NCI-H2196 treated with DMSO at 0.1 percent for 48 hours (cell line): ENCODE measurements around the gene TLR3.
"Not testable (repeated sequence)": the region's sequence is repeated elsewhere in the genome, so short reads cannot be mapped to it uniquely, and the experiment has no call there.

ENCODE experiments used
- DNase-seq: peaks from one replicate; lab custom pipeline; 2025; ENCODE audit not compliant: unreplicated experiment; lab: John Stamatoyannopoulos, UW

TLR3 gene

DNA sequence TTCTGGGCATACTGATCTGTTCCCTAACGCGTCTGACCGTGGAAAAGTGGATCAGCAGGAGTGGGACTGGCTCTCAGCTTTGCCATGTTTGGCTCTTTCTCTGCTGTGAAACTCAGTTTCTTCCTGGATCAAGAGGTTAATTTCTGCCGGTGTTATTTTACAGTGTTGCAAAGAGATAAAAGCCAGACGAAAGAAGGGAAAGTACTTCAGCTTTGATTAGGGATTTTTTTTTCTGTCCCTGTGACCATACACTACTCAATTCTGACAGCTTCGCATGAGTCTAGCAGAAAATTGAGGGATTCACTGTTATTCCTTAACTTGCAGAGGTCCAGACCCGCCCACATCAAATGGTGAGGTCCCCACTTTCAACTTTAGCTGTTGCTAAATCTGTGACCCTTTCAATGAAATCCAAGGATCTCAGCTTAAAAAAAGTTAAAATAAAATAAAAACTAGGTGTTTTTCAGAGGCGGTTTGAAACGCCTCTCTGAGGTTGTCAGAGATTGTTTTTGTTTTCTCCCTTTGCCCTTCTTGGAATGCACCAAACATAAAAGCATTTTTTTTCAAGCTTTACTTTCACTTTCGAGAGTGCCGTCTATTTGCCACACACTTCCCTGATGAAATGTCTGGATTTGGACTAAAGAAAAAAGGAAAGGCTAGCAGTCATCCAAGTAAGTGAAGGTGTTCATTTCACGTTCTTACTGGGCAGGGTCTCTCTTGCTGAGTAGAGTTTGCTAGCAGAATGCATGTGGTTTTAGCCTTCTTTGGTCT is at the start of gene TLR3:
Gene TLR3, plus strand, starts transcription at position 576 of the 768 bp plus-strand sequence. CDS start 7,464 bp downstream, outside the sequence.
- DNase-seq = no peak

DNA sequence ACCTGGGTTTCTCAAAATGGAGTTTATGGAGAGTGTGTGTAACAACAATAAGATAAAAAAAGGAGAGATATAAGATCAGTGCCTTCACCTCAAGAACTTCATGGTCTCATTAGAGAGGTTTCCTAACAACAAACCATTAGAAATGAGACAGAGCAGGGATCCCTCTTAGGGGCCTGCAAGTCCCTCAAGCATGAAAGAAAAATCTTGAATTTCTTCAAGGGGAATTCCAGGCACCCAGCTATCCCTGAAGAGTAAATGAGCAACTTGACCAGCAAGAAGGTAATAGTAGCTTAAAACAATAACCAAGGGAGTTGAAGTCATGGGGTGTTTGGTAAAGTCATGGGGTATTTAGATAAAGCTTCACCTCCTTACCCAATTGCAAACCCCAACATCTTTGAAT is 49.7 kb upstream of the TLR3 start:
- DNase-seq = no peak

DNA sequence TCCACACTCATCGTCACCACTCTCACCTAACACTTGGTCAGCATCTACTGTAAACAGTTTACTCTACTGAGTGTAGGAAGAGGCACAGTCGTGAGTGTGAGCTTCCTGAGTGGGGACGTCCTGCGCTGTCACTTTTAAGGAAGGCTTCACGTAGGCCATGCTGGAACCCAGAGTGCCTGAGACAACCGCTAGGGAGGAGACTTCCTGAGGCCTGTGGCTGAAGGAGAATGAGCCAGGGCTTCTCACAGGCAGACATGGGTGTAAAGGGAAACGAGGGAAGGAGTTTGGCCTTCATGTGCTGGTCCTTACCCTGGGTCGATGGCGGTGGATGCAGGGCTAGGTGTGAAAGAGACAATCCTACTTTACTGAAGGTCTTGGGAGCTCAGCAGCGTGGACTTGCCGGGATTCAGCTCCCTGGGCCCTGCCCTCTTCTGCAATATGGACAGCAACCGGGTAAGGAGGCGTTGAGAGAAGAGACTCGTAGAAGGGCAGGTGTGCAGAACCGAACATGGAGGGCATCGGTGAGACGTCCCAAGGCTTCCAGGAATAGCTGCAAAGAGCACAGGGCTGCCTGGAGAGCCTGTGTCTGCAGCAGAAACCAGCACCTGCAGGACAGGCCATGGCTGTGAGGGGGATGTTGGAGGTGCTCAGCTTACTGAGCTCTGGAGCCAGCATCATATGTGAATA is 48.7 kb upstream of the TLR3 start:
- no peak for DNase-seq

DNA sequence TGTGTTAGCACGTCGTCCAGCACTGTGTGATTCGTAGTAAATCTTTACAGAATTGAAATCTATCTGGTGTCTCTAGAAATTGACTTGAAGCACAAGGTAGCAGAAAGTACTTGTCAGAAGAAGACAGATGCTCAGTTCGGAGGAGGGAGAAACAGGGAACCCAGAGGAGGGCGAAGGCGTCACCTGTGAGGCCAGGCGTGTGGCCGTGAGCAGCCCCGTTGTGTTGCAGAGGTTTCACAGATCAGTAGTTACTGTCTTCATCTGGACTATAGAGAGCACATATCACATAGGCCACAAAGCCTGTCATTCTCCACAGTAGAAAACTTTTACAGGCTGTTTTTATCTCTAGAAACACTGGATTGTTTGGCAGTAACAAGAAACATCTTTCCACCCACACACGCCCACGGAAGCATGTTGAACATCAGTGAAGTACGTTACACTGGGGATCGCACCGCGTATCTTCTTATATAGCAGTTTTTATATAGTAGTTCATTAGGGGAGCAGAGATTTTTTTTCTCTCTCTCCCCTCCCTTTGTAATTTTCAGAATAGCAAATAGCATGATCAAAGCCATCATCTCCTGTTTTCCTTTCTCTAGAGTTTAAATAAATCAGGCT is 48.1 kb upstream of the TLR3 start:
- no peak for DNase-seq

DNA sequence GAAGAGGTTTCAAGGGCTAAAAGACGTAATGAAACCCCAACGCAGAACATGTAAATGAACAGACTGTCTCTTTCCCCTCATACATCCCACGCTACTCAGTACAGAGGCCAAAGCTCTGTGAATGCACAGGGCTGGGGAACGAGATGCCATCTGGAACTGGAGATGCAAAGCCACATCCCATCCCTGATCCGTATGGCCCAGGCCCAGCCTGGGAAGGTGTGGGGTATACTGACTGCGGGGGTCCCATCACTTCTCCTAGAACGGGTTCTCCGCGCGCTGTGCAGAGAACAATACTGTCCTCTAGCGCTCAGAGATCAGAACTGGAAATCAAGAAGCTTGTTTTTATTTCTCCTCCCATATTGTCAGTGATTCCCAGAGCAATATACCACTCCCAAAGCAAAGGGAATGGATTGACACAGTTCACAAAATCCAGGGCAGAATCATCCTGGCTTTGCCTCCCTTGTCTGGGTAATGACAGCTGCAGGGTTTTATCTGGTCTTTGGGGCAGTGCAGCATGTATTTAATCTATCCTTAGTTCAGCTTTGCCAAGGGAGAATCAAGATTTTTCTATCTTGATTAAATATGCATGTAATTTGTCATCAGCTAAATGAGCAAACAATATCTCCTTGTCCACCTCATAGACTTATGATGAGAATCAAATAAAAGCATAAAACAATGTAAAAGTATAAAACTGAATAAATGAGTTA is 47.3 kb upstream of the TLR3 start:
- no peak for DNase-seq

DNA sequence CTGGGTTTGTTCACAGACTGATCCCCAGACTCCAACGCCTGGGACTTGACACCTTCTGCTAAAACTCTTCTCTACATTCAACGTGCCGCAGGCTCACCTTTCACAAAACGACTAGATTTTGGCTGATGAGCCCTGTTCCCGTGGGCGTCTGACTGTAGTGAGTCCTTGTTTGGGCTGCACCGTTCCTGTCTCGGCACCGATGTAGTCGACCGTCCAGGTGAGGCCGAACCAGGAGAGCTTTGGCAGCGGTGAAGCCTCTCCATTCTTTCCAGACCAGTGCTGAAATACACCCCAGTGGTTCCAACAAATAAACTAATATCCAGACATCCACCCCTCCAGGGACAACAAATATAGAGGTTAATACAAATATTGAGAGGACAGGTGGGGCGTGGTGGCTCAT is 45.0 kb upstream of the TLR3 start:
- DNase-seq = no peak

DNA sequence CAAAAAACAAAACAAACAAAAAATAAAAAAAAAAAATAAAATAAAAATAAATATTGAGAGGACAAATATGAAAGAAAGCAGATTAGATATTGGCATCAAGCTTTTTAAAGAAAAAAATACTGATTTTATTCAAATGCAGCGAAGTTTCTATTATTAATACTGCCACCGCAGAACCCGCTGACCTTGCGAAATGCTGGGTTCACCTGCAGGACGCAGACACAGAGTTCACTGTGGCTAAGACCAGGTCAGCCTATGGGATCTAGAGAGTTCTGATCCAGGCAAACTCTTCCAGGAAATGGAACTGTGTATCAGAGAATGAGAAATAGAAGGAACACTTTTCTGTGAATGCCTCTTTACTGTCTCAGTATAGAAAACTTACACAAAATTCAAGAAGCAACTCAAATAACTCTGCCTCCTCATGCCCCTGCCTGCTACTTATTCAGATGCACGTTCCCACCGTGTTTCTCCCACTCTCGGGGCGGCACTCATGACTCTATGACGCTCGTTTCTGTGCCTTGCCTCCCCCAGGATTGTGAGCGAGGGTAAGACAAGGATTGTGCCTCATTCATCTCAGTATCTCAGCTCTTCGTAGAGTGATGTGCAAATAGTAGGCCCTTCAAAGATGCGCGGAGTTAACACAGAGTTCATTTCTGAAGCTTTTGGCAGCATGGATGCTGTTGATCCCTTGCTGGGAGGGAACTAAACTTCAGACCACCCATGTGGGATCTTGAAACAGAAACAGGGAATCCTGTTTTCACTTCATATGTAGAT is 44.1 kb upstream of the TLR3 start:
- DNase-seq = no peak

DNA sequence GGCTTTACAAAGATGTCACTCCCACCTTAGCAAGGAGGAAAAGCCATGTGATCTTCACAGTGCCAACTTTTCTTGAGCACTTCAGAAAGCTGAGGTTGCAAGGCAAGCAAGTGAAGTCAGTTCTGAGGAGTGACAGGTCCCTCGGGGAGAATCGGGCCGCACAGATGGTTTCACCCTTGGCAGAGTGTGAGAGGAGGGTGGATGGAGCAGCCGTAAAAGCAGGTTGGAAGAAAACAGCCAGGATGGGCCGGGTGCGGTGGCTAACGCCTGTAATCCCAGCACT is 43.6 kb upstream of the TLR3 start:
- no peak for DNase-seq

DNA sequence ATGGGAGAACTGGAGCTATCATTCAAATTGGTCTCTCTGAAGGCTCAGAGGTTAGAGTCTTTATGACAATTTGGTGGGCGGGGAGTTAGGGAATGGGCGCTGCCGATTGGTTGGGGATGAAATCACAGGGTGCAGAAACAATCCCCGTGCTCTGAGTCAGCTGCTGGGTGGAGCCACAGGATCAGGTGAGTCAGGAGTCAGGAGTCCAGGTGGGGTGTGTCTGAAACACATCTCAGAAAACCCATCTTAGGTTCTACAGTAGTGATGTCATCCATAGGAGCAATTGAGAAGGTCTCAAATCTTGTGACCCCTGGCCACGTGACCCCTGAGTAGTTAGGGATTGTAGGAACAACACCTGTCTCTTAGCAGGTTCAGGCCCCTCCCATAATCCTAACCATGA is 41.6 kb upstream of the TLR3 start:
- no peak for DNase-seq

DNA sequence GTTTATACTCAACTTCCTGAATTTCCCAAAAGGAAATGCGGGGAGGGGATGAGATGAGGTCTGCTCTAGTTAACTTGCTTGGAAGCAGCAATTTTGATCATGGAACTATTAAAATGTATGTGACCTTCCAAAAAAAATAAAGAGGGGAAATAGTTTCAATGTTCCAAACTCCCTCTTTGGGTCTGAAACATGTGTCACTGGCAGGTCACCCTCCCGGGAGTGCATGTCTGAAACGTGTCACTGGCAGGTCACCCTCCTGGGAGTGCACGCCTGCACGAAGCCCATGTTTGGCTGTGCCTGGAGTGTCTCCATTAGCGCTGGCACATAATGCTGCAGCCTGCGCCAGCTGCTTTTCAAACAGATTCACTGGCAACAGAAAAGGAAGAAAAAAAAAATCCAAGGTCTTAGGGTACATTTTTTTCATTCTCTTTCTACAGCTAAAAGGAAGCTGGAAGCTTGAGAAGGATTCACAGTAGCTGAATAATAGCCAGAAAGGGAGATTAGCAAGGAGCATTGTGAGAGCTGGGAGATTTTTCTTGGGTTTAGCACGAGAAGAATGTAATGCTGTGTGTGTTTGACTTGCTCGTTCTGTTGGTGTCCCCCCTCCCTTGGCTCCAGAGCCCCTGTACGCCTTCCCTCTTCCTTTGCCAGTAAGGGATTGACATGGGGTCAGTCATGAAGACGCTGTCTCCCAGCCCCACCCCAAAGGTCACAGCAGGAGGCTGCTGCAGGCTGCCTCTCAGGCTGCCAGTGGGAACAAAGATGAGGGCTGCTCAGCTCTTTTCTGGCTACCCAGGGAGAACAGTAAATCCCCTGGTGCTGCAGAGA is 39.2 kb upstream of the TLR3 start:
- DNase-seq = no peak

DNA sequence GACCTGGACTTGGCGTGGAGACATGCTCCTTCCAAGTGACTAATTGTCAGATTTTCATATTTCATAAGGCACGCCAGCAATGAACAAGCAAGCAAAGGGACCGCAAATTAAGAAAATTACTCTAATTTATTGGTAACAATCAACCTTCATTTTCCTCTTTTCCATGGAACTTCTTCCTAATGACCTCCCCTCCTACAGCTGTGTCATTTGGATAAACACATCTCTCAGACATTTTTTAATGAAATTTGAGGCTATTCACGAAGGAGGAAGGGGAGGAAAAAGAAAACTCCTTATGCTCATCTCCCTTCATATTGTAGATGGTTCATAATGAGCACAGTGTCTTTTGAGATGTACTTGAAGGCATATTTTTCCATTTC is 38.6 kb upstream of the TLR3 start:
- no peak for DNase-seq

DNA sequence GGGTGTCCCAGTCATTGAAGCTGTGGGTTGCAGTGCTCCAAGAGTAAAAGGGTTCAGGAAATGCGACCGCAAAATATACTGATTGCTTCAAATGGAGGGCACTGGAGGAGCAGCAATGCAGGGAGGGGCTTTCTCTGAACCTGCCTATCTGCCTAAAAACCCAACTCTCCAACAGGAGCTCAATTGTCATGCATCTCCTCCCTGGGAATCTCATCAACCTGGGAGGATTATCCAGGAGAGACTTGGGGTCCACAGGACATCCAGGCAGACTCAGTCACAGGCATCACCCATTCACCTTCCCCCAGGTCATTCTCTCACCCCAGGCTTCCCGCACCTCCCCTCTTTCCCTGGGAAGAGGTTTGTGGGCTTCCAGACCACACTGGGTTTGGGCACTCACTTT is 38.2 kb upstream of the TLR3 start:
- DNase-seq = no peak

DNA sequence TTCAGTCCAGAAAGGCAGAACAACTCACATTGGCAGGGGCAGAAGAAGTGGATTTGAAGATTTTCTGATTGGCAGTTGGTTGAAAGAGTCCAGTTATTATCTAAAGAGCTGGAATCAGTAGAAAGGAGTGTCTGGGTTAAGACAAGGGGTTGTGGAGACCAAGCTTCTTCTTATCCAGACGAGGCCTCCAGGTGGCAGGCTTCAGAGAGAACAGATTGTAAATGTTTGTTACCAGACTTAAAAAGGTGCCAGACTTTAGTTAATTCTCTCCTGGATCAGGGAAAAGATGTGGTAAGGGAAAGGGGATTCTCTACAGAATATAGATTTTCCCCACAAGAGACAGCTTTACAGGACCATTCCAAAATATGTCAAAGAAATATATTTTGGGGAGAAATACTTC is 36.7 kb upstream of the TLR3 start:
- DNase-seq = no peak

DNA sequence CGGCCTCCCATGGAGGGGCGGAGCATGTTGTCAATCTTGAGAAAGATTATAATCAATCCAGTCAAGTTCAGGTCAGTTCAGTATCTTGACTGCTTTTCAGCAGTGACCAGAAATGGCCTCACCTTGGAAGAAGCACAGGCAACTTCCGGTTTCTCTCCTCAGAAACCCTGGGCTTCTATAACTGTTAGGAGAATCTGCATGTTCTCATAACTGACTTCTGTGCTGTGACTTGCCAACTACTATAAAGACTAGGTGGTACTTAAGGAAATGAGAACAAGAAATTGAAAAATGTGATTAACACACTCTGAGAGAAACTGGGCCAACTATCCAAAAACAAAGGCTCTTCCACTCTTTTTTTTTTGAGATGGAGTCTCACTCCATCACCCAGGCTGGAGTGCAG is 35.9 kb upstream of the TLR3 start:
- no peak for DNase-seq

DNA sequence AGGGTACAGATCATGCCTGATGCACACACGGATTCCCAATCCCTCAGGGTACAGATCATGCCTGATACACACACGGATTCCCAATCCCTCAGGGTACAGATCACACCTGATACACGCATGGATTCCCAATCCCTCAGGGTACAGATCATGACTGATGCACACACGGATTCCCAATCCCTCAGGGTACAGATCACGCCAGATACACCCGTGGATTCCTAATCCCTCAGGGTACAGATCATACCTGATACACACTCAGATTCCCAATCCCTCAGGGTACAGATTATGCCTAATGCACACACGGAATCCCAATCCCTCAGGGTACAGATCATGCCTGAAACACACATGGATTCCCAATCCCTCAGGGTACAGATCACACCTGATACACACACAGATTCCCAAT is 34.3 kb upstream of the TLR3 start:
- not testable (repeated sequence) for DNase-seq

DNA sequence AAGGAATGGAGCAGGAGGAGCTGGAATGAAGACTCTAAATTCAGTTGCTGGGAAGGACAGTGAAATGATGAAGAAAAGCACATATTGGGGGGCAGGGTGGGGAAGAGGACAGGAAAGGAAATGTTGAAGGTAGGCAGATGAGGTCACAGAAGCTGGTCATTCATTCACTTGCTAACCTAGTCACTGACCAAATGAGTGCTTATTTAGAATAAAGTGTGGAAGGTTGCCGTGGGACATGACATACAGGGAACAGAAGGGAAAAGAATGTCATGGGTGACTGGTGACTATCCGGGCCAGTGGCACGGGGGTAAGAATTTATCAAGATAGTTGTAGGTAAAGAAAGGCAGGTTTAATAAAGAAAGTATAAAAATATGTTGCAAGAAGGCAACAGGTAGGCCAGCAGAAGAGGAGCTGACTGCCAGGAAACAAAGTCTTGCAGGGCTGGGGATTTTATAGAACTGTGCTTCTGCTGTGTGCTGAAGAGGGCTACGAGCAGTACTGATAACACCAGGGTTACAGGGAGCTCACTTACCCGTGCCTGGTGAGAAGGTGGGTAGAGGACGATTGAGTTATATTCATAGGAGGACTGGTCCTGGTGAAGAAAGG is 31.9 kb upstream of the TLR3 start:
- DNase-seq = no peak

DNA sequence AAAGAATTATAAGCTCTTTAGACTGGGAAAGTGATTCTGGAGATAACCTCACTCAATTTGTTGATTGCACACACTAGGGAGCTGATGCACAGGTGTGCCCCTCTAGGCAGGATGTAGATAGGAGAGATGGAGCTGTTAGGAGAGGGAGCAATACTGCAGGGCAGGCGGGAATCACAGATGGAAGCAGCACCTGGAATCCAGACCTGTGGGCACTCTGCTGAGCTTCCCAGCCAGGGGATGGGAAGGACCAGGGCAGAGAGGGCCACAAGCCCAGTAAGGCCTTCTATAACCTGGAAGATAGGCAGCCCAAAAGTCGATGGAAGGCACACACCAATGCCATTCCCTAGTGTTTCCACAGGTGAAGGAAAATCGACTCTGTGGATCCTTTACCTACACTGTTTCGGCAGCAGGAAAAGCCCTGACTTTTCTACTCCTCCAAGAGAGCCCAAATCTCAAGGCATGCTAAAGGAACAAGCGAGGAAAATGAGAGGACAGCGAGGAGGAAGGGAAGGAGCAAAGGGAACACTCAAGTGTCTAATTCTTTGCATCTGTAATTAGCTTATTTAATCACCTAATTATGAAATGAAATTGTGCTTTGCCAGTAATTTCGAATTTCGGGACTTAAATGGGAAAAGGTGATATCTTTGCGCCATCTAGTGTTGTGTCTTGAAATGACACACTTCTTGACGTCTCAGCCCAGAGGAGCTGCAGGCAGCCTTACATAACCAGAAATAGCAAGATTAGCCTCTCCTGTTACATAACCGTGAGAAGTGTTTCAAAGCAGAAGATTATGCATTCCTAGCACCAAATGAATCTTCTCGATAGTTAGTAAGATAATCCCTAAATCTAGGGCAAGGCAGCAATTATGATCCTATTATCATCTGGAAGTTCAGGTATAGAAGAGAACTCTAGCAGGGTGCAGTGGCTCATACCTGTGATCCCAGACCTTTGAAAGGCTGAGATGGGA is 31.0 kb upstream of the TLR3 start:
- DNase-seq = peak; percentile 18

DNA sequence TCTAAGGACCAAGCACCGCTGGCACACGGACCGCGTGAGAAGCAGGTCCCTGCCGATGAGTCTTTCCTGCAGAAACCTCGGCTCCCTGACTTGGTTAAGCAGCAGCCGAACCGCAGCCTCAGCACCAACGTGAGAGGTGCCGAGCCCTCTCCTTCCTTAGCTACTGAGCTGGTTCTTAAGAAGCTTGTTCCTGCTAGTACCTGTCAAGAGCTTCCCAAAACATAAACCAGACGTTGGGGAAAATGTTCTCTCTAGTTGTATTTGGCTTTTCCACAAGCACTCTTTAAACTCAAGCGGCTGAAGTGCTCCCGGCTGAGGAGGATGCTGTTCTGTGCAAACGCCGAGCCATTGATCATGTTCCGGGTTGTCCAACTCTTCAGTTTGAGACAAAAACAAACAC is 29.3 kb upstream of the TLR3 start:
- no peak for DNase-seq

DNA sequence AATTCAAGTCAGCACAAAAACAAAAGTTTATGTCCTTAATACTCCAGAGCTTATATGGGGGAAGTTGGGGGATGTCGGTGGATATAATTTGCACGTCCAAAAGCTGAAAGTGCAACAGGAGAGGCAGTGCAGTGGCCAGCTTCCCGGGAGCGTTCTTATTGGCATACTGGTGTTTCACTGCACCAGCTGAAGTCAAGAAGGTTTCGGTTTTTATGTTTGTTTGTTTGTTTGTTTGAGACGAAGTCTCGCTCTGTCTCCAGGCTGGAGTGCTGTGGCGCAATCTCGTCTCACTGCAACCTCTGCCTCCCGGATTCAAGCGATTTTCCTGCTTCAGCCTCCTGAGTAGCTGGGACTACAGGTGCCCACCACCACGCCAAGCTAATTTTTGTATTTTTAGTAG is 28.6 kb upstream of the TLR3 start:
- no peak for DNase-seq
